Subcutaneous preadipocyte (primary cell): Measurements from ENCODE around the gene E2F4. TPM values are rescaled to one million over a fixed set of nuclear protein-coding genes. Genes with fewer than 3 reads are reported as not detected.

Experiments used
- small RNA-seq: library from RNA; depleted of rRNA; stranded (forward); fragments of <200 nt; gene quantifications from one replicate; pipeline ENCODE3, GENCODE V24; 2012
- total RNA-seq: library from RNA; depleted of rRNA; stranded (reverse); fragments of >200 nt; gene quantifications from 2 replicates; pipeline ENCODE4 v1.2.3, GENCODE V29; 2012

The E2F4 gene, protein sequence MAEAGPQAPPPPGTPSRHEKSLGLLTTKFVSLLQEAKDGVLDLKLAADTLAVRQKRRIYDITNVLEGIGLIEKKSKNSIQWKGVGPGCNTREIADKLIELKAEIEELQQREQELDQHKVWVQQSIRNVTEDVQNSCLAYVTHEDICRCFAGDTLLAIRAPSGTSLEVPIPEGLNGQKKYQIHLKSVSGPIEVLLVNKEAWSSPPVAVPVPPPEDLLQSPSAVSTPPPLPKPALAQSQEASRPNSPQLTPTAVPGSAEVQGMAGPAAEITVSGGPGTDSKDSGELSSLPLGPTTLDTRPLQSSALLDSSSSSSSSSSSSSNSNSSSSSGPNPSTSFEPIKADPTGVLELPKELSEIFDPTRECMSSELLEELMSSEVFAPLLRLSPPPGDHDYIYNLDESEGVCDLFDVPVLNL
- total RNA-seq: 68.3 and 88.0 TPM in 2 replicates

DNA sequence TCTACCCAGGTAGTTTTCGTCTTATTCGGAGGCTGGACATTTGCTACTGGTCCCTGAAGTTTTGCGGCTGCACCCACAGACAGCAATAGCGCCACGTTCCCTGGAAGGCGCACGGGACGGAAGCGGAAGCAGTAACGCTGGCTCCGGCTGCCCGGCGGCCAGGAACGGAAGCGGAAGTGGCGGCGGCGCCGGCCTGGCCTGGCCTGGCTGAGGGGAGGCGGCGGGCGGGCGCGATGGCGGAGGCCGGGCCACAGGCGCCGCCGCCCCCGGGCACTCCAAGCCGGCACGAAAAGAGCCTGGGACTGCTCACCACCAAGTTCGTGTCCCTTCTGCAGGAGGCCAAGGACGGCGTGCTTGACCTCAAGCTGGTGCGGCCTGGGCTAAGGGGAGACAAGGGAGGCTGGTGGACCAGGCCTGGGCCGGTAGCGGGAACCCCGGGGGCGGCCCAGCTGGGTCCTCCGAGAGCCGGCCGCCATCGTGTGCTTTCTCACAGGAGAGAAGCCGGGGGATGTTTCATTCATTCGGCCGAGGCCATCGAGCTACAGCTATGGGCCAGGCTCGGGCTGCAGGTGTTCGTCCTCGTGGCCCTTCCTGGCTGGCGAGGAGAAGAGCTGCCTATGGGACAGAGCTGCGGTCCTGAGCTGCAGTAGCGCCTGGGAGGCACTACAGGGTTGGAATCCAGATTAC lies at the start of gene E2F4:
TSS of gene E2F4 (plus strand) at position 161 of the 687 bp plus-strand sequence. CDS start at position 234, 73 bp downstream.

DNA sequence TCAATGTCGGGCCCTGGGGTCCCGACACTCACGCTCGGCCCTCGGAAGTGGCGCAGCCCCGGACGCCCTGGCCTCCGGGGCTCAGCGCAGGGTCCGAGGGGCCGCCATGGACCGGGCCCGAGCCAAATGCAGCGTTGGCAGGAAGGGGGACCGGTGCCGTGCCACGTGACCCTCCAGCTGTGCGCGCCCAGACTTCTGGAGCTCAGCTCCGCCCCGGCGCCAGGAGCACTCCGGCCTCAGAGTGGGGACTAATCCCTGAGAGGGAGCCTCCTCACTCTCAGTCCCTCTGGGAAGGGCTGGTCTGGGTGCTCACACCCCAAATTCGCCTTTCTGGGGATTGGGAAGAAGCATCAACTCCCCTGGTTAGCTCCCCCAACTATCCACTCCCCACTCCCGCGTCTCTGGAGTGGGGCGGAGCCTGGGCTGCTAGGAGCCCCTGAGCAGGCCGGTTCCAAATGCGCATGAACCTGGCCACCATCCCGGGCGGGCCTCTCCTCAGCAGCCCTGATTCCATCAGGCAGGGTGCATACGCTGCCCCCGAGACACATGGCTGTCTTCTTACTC lies 41.0 kb upstream of the E2F4 start, which contains the start of gene B3GNT9:
TSS of gene B3GNT9 (minus strand) at position 166 of the 564 bp plus-strand sequence. CDS start 513 bp downstream, outside the sequence.

DNA sequence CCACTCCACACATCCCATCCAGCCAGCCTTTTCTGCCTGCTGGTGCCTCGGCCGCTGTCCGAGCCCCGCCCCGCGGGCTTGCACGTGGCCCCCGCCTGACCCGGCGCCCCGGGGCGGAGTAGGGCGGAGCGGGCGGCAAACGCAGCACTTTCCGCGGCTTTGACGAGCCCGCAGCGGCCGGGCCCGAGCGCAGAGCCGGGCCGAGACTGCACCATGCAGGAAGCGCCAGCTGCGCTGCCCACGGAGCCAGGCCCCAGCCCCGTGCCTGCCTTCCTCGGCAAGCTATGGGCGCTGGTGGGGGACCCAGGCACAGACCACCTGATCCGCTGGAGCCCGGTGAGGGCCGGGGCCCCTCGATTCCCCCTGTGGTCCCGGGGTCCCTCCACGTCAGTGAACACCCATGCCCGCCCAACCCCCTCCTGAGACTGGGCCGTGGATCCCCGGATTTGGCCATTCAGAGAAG lies 27.3 kb upstream of the E2F4 start, which contains the start of gene HSF4:
TSS of gene HSF4 (plus strand) at position 147 of the 463 bp plus-strand sequence. CDS start at position 214, 67 bp downstream.

DNA sequence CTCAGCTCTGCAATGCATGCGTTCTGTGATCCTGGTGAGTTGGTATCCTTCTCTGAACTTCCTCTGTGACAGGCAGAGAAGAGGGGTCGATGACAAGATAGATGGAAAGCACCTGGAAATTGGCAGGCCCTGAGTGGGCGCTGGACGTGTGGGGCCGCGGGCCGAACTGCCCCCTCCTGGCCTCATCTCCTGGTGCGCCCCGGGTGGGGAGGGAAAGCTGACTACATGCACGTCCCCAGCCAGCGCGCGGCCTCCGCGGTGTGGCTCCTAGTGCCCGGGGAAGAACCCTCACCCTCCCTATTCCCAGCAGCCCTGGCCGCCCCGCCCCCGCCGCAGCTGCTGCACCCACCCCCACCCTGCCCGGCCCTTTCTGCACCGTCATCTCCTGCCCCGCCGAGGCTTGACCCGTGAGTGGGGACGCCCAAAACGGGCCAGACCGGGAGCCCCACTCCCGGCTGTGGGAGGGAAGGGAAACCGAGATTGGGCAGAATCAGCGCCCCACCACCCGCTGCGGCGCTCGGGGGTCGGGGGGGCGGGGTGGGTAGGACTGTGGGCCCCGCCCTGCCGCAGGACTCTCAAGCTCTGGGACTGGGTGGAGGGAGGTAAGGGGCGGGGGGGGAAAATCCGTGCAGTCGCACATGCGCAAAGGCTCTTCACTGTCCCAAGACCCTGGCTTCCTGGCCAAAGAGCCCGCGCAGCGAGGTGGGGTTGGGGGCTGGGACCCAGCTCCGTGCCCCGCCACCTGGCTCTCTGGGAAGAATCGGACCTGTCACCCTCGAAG lies 21.6 kb upstream of the E2F4 start, which contains the start of gene NOL3:
TSS of gene NOL3 (plus strand) at position 371 of the 781 bp plus-strand sequence.

DNA sequence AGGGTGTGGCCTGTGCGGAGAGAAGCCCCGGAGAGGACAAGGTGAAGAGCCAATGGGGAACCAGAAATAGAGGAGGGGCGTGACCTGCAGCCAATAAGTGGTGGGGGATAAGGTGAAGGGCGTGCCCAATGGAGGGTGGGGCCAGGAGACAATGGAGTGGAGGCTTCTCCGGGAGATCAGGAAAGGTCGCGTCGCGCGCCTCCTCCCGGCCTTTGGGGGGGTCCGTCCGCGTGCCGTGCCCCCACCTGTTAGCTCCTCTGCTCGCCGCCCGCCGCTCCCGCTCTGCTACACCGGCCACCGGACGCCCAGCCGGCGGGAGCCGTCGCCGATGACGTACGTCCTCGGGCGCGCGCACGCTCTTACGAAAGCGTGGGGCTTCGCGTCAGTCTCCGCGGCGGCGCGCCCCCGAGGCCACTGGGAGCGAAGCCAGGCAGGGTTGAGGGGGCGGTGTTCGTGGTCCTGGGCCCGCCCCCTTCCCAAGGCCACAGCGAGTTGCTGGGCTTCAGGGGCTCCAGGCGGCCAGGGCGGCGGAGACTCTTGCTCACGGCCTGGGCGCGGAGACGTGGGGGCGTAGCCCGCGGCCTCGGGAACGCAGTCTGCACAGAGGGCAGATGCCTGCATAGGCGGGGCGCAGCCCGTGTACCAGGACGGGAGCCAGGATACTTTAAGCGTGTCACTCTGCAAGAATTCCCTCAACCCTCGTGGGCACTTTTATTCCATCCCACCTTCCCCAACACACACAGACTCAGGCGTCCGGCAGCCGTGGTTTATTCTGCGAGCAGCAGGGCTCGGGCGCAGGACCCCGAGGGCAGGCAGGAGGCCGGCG lies 8.1 kb upstream of the E2F4 start, which contains the start of gene MATCAP1:
TSS of gene MATCAP1 (minus strand) at position 337 of the 826 bp plus-strand sequence. CDS start 3,353 bp downstream, outside the sequence.

DNA sequence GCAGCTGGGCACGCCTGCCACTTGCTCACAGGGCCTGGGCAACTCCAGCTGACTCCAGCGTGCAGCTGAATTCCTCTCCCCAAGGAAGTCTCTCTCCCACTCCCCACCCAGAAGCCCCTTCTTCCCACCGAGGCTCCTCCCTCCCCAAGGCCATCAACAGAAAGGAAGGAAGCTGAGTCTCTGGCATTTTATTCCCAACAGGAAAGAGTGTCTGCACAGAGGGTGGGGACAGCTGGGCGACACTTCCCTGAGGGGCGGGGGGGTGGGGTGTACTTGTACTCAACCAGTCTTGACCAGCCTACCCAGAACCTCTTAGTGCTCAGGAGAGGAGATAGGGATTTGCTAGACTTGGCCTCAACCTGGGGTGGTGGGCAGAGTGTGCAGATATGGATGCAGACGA lies 1.9 kb upstream of the E2F4 start, which contains the start of gene EXOC3L1:
TSS of gene EXOC3L1 (minus strand) at position 96 of the 400 bp plus-strand sequence. CDS start 460 bp downstream, outside the sequence.

DNA sequence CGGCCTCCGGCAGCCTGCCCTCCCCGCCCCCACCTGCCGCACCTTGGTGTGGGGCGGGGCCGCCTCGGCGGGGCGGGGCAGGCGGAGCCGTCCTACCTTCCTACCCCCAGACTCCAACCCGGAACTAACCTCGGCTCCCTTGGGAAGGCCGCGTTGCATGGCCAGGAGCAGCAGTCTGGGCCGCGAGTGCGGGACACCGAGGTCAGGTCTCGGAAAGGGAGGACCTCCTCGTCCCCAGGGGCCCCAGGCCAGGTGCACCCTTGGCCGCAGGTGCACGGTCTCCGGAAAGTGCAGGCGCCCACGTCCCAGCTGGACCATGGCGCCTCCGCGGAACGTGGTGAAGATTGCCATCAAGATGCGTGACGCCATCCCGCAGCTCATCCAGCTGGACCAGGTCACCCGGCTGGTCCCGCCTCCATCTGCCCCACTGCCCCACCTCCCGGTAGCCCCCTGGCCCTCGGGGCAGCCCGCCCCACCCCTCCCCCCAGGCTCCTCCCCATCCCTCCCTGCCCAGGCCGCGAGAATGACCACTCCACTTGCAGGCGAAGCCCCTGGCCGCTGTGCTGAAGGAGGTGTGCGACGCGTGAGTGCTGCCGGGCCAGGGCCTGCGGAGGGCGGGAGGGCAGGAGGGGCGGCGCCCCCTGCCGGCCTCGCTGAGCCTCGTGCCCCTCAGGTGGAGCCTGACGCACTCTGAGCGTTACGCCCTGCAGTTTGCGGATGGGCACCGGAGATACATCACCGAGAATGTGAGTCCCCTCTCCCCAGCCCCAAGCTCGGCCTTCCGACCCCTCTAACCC lies 7.3 kb downstream of the E2F4 start, which contains the start of gene ELMO3:
TSS of gene ELMO3 (plus strand) at position 121 of the 797 bp plus-strand sequence. CDS start at position 317, 196 bp downstream.

DNA sequence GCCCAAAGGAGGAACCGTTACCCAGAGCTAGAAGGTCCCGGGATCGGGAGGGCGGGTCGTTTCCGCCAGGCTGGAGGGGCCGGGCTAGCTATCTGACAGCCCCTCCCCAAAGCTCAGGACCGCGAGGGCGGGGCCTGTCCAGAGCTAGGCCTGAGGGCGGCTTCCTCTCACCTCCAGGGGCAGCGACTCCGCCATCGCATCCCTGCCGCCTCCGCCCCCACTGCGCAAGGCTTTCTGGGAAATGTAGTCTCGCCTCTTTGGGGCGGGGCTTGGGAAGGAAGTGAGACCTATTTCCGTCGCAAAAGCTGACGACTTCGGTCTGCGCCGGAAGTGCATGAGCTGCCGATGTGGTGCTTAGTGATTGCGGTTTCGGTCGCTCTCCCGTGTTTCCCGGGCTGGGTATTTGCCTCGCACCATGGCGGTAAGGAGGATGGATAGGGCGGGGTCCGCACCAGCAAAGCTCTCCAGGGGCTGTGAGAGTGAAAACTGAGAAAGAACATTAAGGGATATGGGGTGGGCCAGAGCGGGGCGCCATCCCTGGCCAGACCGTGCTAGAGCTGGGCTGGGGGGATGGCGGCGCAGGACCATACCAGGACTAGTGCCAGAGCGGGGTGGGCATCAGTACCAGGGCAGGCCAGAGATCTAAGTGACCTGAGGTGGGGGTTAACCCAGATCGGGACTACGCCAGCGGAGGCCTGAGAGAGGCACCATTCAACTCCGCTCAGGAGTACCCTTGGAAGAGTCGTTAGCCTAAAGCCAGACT lies 35.0 kb downstream of the E2F4 start, which contains the start of gene TMEM208:
TSS of gene TMEM208 (plus strand) at position 327 of the 763 bp plus-strand sequence. CDS start at position 416, 89 bp downstream.

DNA sequence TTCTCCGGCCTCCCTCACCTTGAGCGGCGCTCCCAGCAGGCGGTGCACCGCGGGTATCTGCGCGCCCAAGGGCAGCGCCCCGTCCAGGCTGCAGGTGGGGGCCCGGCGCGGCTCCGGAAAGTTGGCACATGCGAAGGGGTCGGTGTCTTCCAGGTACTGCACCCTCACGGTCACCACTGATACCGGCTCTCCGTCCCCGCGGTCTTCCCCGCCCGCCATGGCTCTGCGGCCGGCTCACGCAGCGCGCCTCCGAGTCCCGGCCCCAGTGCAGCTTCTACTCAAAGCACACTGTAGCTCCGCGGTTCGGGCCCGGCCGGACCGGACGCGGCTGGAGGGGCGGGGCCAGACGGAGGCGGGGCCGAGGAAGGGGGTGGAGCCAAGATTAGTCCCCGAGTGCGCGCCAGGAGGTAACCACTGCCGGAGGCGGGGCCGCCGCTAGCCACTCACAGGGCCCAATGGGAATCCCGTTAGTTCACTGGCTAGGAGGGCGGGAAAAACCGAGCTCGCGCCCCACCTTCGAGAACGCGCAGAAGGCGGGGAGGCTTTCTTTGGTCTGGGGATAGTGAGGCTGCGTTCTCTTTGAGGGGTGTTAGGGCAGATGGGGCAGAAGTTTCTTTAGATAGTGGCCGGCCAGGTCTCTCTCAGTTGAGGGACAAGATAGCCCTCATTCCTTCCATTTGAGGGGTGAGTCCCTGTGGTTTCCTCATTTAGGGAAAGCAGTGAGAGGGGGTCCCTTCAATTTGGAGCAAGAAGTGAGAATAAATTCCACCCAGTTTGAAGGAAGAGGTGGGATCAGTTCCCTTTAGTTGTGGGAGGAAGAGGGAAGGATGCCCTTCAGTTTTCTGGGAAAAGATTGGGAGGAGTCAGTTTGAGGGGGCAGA lies 55.5 kb downstream of the E2F4 start, which contains the start of gene FHOD1:
TSS of gene FHOD1 (minus strand) at position 290 of the 881 bp plus-strand sequence. CDS start at position 219, 71 bp downstream.

Small RNAs within 50 kb of the gene (small RNA-seq; reads per million reads assigned to genes)
- 1.4 reads per million, percentile 69 among the genes with 10 or more reads in this experiment for gene MIR328

Other genes with a start within 250 kb of the E2F4 start
- gene CES3, start 230.9 kb upstream of the E2F4 start, total RNA-seq: under 0.01 TPM in 2 replicates
- gene CES4A, start 203.6 kb upstream of the E2F4 start, total RNA-seq: 1.1 and 1.4 TPM in 2 replicates
- 49.2 and 85.2 TPM in 2 replicates for gene CBFB, start 163.0 kb upstream of the E2F4 start, total RNA-seq
- gene PHAF1, start 82.2 kb upstream of the E2F4 start, total RNA-seq: 11.4 and 14.9 TPM in 2 replicates
- 15.4 and 23.1 TPM in 2 replicates for gene B3GNT9, start 41.2 kb upstream of the E2F4 start, total RNA-seq
- gene TRADD, start 32.2 kb upstream of the E2F4 start, total RNA-seq: 12.1 and 14.7 TPM in 2 replicates
- 10.8 and 19.5 TPM in 2 replicates for gene FBXL8, start 32.2 kb upstream of the E2F4 start, total RNA-seq
- 2.7 and 6.2 TPM in 2 replicates for gene HSF4, start 27.4 kb upstream of the E2F4 start, total RNA-seq
- 5.9 and 7.3 TPM in 2 replicates for gene NOL3, start 21.6 kb upstream of the E2F4 start, total RNA-seq
- gene MATCAP1, start 8.2 kb upstream of the E2F4 start, total RNA-seq: 12.9 and 17.8 TPM in 2 replicates
- gene EXOC3L1, start 2.0 kb upstream of the E2F4 start, total RNA-seq: not detected in 2 replicates
- 0.37 and 0.59 TPM in 2 replicates for gene ELMO3, start 7.0 kb downstream of the E2F4 start, total RNA-seq
- 17.8 and 25.4 TPM in 2 replicates for gene TMEM208, start 35.0 kb downstream of the E2F4 start, total RNA-seq
- 31.6 and 50.6 TPM in 2 replicates for gene FHOD1, start 55.3 kb downstream of the E2F4 start, total RNA-seq
- gene SLC9A5, start 56.8 kb downstream of the E2F4 start, total RNA-seq: 1.1 and 2.5 TPM in 2 replicates
- 63.2 and 69.0 TPM in 2 replicates for gene PLEKHG4, start 87.4 kb downstream of the E2F4 start, total RNA-seq
- gene KCTD19, start 134.6 kb downstream of the E2F4 start, total RNA-seq: not detected in 2 replicates
- not detected in 2 replicates for gene LRRC36, start 134.7 kb downstream of the E2F4 start, total RNA-seq
- gene TPPP3, start 201.3 kb downstream of the E2F4 start, total RNA-seq: 0.37 and 0.98 TPM in 2 replicates
- 9.2 and 9.8 TPM in 2 replicates for gene ZDHHC1, start 224.3 kb downstream of the E2F4 start, total RNA-seq
- 0.59 TPM in 1 of 2 replicates, not detected in the other for gene HSD11B2, start 239.0 kb downstream of the E2F4 start, total RNA-seq